ENCODE data around the gene OFD1. TPM values are rescaled to one million over a fixed set of nuclear protein-coding genes. Genes with fewer than 3 reads are reported as not detected.
"Not testable (repeated sequence)": the region's sequence is repeated elsewhere in the genome, so short reads cannot be mapped to it uniquely, and the experiment has no call there.

Gene OFD1
- total RNA-seq, 1 donor from 2014 or later = 61.4 TPM

GRCh38 chrX:13721819-13722519, 12.6 kb upstream of the OFD1 start:
- intact Hi-C loops (cut with micrococcal nuclease) = no loop called here
- H3K27ac Mint-ChIP-seq = peak overlapping the region; percentile 41
- H3K27me3 Mint-ChIP-seq = no peaks in the 10 kb centered on the region
- CTCF ChIA-PET = no interaction called here
- ATAC-seq (ENCODE audit: low read depth) (peak; percentile 14), DNase-seq (no peak)
- H3K9me3 Mint-ChIP-seq = no peaks in the 10 kb centered on the region
- H3K36me3 Mint-ChIP-seq (ENCODE audit: low read depth) = peaks cover 40% of the 10 kb centered on the region
- no peak overlapping the region for H3K4me3 Mint-ChIP-seq
- POLR2A ChIA-PET = interaction anchor here (0.6 to 3.3 kb wide), 5 partner anchors 13 to 189 kb away, joined by 3 to 25 read pairs (median 10); partner anchors contain the start of genes OFD1, RAB9A and TRAPPC2
- H3K4me1 Mint-ChIP-seq = peaks cover 21% of the 10 kb centered on the region
- TF ChIP-seq CTCF (IDR thresholded peaks at IDR 0.05) = no peak

GRCh38 chrX:13724878-13725277, 9.7 kb upstream of the OFD1 start:
- POLR2A ChIA-PET = interaction anchor here (3.3 kb wide), 1 partner anchor 10 kb away, joined by 25 read pairs; the partner anchor contains the start of genes OFD1 and TRAPPC2
- CTCF ChIA-PET; H3K4me3 Mint-ChIP-seq; DNase-seq; intact Hi-C loops (cut with micrococcal nuclease); ATAC-seq (ENCODE audit: low read depth); H3K27ac Mint-ChIP-seq; H3K27me3 Mint-ChIP-seq; H3K9me3 Mint-ChIP-seq: not testable (repeated sequence)
- peaks cover 39% of the 10 kb centered on the region for H3K36me3 Mint-ChIP-seq (ENCODE audit: low read depth)
- peaks cover 41% of the 10 kb centered on the region for H3K4me1 Mint-ChIP-seq

GRCh38 chrX:13726583-13726982, 8.0 kb upstream of the OFD1 start:
- H3K27me3 Mint-ChIP-seq; CTCF ChIA-PET; DNase-seq; H3K4me3 Mint-ChIP-seq; H3K27ac Mint-ChIP-seq; H3K9me3 Mint-ChIP-seq; ATAC-seq (ENCODE audit: low read depth); intact Hi-C loops (cut with micrococcal nuclease): not testable (repeated sequence)
- POLR2A ChIA-PET = interaction anchor here (1.2 kb wide), 1 partner anchor 11 kb away, joined by 3 read pairs; no protein-coding TSS in a partner anchor
- Mint-ChIP-seq H3K4me1 (peaks cover 58% of the 10 kb centered on the region), H3K36me3 (ENCODE audit: low read depth) (peaks cover 37% of the 10 kb centered on the region)

- DNase-seq; H3K4me3 Mint-ChIP-seq; ATAC-seq (ENCODE audit: low read depth); POLR2A ChIA-PET; H3K9me3 Mint-ChIP-seq; H3K27me3 Mint-ChIP-seq; CTCF ChIA-PET; H3K27ac Mint-ChIP-seq: not testable (repeated sequence)
- Mint-ChIP-seq H3K4me1 (peaks cover 68% of the 10 kb centered on the region), H3K36me3 (ENCODE audit: low read depth) (peaks cover 35% of the 10 kb centered on the region)
- intact Hi-C loops (cut with micrococcal nuclease) = loop anchor here (5.0 kb wide), 1 partner anchor 773 kb away; no protein-coding TSS in a partner anchor
These were observed 4.0 kb upstream of the OFD1 start for GRCh38 chrX:13730523-13730922.

- H3K4me3 Mint-ChIP-seq = peak overlapping the region; percentile 12
- CTCF ChIA-PET = no interaction called here
- ATAC-seq (ENCODE audit: low read depth) = no peak
These were observed 2.1 kb upstream of the OFD1 start for GRCh38 chrX:13732246-13733067.

More at GRCh38 chrX:13732246-13733067, 2.1 kb upstream of the OFD1 start:
- POLR2A ChIA-PET = interaction anchor here (0.5 to 1.4 kb wide), 4 partner anchors 30 to 79 kb away, joined by 3 to 8 read pairs (median 4); partner anchors contain the start of gene TCEANC
- DNase-seq = no peak
- intact Hi-C loops (cut with micrococcal nuclease) = loop anchor here (5.0 kb wide), 1 partner anchor 775 kb away; no protein-coding TSS in a partner anchor
- no peak for TF ChIP-seq CTCF (IDR thresholded peaks at IDR 0.05)
- Mint-ChIP-seq H3K9me3 (no peaks in the 10 kb centered on the region), H3K27me3 (no peaks in the 10 kb centered on the region), H3K27ac (peak overlapping the region; percentile 92), H3K36me3 (ENCODE audit: low read depth) (peaks cover 36% of the 10 kb centered on the region), H3K4me1 (peaks cover 75% of the 10 kb centered on the region)
